Endodermal cell (in vitro differentiated cells): Measurements from ENCODE around the gene SAC3D1. TPM values are rescaled to one million over a fixed set of nuclear protein-coding genes. Genes with fewer than 3 reads are reported as not detected.
A peak's percentile ranks its signal among the peaks of the same experiment; 100 is the strongest.

Source experiments
- DNase-seq: peaks from one replicate; pipeline ENCODE4 v3.0.0-alpha.2; 2017
- H3K27ac ChIP-seq: 2 replicates; pipeline ENCODE4 v1.5.1; 2013; ENCODE audit warnings: mild to moderate bottlenecking, low read depth, low read length, moderate library complexity
- H3K27me3 ChIP-seq: 2 replicates; pipeline ENCODE4 v1.6.1; 2013; ENCODE audit warnings: mild to moderate bottlenecking, low read length, moderate library complexity; ENCODE audit not compliant: insufficient read depth, control insufficient read depth, poor library complexity, severe bottlenecking
- H3K36me3 ChIP-seq: 2 replicates; pipeline ENCODE4 v1.7.0; 2013; ENCODE audit warnings: mild to moderate bottlenecking, low read length, moderate library complexity; ENCODE audit not compliant: control insufficient read depth, insufficient read depth
- H3K4me1 ChIP-seq: one replicate; pipeline ENCODE4 v1.7.0; 2013; ENCODE audit warnings: low read length; ENCODE audit not compliant: control insufficient read depth, insufficient read depth
- H3K4me3 ChIP-seq: 2 replicates; pipeline ENCODE4 v1.5.1; 2013; ENCODE audit warnings: mild to moderate bottlenecking, low read length, moderate library complexity
- H3K9ac ChIP-seq: 2 replicates; pipeline ENCODE4 v1.6.1; 2013; ENCODE audit warnings: mild to moderate bottlenecking, low read length, moderate library complexity; ENCODE audit not compliant: poor library complexity, severe bottlenecking; ENCODE audit errors: extremely low read depth
- H3K9me3 ChIP-seq: 2 replicates; pipeline ENCODE4 v1.6.1; 2013; ENCODE audit warnings: mild to moderate bottlenecking, low read length, moderate library complexity; ENCODE audit not compliant: control insufficient read depth
- H3K27ac Mint-ChIP-seq: 2 replicates; pipeline ENCODE4 v1.8.0; 2020; ENCODE audit warnings: mixed read lengths
- H3K27me3 Mint-ChIP-seq: 2 replicates; pipeline ENCODE4 v1.8.0; 2021; ENCODE audit warnings: mild to moderate bottlenecking, mixed read lengths; ENCODE audit not compliant: insufficient read depth
- H3K36me3 Mint-ChIP-seq: 2 replicates; pipeline ENCODE4 v1.8.0; 2020; ENCODE audit warnings: low read depth, mixed read lengths
- H3K4me1 Mint-ChIP-seq: 2 replicates; pipeline ENCODE4 v1.8.0; 2020; ENCODE audit warnings: mixed read lengths
- H3K4me3 Mint-ChIP-seq: 2 replicates; pipeline ENCODE4 v1.8.0; 2020; ENCODE audit warnings: mild to moderate bottlenecking, moderate library complexity, mixed read lengths
- H3K9me3 Mint-ChIP-seq: 2 replicates; pipeline ENCODE4 v1.8.0; 2020; ENCODE audit warnings: mild to moderate bottlenecking, mixed read lengths
- WGBS, 2 experiments: methylation state at CpG; one replicate each; pipeline versions ENCODE4 v1.1.5 to v1.1.7; 2013; ENCODE audit warnings: missing lambda C conversion rate in 2 of 2, mixed read lengths in 1 of 2; ENCODE audit not compliant: insufficient coverage in 1 of 2, insufficient read length in 1 of 2; 5-methylcytosine and 5-hydroxymethylcytosine counted together
- total RNA-seq, 2 donors: library from RNA; stranded (reverse); fragmentation: NEBNext Ultra II Directional in 1 of 2; extraction: Animal tissue kit (Norgen Biotek cat#: 25700) in 1 of 2; gene quantifications; 2 replicates in 1 of 2; 3 replicates in 1 of 2; pipeline ENCODE4 v1.2.1, GENCODE V29; 2021
- TF ChIP-seq, protein P1 (sequence below): fragments of 200-600 bp; sonication (generic); conservative IDR thresholded peaks from 2 replicates; pipeline ENCODE4 v1.5.0; 2021; ENCODE audit warnings: antibody characterized with exemption, mild to moderate bottlenecking

Gene SAC3D1
- total RNA-seq, 2 donors from 2014 or later: 11.4 to 12.0 TPM

DNA sequence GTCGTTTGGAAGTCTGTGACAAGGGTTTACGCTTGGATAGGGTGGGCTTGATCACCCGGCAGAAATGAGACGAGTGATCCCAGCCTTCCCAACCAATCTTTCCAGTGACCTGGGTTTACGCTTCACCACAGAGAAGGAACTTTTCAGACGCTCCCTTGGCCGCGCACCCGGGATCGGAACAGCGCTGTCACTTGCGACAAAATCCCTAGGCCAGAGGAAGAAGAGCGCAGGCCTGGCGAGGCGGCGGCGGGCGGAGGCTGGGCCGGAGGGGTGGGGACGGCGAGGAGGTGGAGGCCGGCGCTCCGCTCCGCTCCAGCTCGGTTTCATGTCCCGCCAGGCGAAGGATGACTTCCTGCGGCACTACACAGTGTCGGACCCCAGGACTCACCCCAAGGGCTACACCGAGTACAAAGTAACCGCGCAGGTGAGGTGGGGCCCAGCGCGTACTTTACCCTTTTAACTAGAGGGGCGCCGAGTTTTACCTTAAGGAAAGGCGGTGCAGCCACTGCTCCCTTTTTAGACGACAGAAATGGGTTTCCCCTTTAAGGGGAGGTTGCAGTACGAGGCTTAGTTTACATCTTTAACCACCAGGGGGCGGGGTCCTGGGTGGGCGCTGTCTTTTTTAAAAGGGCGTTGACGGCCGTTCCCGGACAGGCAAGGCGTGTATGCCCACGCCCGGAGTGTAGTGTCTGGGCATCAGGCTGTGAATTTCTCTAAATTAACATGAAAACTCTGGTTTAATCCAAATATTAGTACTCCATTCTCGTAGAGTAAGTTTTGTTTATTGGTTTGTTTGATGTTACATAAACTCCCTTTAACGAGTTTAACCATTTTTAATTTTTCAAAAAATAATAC is 13.6 kb upstream of the SAC3D1 start, which contains the start of gene SNX15:
TSS of gene SNX15 (plus strand) at position 227 of the 855 bp plus-strand sequence. CDS start at position 326, 99 bp downstream.
- DNase-seq: peak; percentile 97
- no peaks in the 10 kb centered on the region for H3K9me3 ChIP-seq
- H3K36me3 ChIP-seq: no peaks in the 10 kb centered on the region
- peak within 1 kb of the TSS; percentile 62 for H3K27ac ChIP-seq
- H3K27me3 ChIP-seq: no peaks in the 10 kb centered on the region
- Mint-ChIP-seq H3K4me1 (no peaks in the 10 kb centered on the region), H3K27me3 (no peaks in the 10 kb centered on the region), H3K27ac (peak within 1 kb of the TSS; percentile 82), H3K36me3 (peaks cover 4% of the 10 kb centered on the region), H3K9me3 (no peaks in the 10 kb centered on the region), H3K4me3 (peak within 1 kb of the TSS; percentile 67)
- H3K4me3 ChIP-seq: peak within 1 kb of the TSS; percentile 83
- H3K4me1 ChIP-seq: no peaks in the 10 kb centered on the region
- H3K9ac ChIP-seq: peak within 1 kb of the TSS; percentile 58
- TF ChIP-seq, protein P1, sequence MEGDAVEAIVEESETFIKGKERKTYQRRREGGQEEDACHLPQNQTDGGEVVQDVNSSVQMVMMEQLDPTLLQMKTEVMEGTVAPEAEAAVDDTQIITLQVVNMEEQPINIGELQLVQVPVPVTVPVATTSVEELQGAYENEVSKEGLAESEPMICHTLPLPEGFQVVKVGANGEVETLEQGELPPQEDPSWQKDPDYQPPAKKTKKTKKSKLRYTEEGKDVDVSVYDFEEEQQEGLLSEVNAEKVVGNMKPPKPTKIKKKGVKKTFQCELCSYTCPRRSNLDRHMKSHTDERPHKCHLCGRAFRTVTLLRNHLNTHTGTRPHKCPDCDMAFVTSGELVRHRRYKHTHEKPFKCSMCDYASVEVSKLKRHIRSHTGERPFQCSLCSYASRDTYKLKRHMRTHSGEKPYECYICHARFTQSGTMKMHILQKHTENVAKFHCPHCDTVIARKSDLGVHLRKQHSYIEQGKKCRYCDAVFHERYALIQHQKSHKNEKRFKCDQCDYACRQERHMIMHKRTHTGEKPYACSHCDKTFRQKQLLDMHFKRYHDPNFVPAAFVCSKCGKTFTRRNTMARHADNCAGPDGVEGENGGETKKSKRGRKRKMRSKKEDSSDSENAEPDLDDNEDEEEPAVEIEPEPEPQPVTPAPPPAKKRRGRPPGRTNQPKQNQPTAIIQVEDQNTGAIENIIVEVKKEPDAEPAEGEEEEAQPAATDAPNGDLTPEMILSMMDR: peak; percentile 93
- WGBS, 2 experiments: 0 to 1% methylated on average over 17 to 49 of the region's 51 CpGs

DNA sequence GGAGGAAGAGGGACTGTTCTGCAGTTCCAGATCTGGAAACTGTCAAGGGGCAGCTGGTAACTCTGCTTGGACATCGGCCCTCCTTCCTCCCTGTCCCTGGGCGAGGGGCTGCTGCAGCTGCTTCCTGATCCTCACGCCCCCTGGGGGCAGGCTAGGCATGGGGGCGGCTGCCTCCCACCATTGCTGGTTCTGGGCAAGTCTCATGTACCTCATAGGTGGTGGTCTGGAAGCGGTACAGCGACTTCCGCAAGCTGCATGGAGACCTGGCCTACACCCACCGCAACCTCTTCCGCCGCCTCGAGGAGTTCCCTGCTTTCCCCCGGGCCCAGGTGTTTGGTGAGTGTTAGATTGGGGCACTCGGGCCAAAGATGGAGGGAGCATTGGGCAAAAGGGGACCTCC is 8.8 kb upstream of the SAC3D1 start:
- DNase-seq: no peak
- Mint-ChIP-seq H3K4me1 (no peaks in the 10 kb centered on the region), H3K9me3 (no peaks in the 10 kb centered on the region), H3K4me3 (no peak overlapping the region), H3K27ac (no peak overlapping the region), H3K27me3 (no peaks in the 10 kb centered on the region), H3K36me3 (peaks cover 13% of the 10 kb centered on the region)
- no peak overlapping the region for H3K4me3 ChIP-seq
- WGBS, 2 experiments: 85 to 87% methylated on average over 10 to 13 of the region's 13 CpGs
- TF ChIP-seq, protein P1: peak; percentile 35
- H3K9me3 ChIP-seq: no peaks in the 10 kb centered on the region
- H3K27ac ChIP-seq: no peak overlapping the region
- no peaks in the 10 kb centered on the region for H3K4me1 ChIP-seq
- no peak overlapping the region for H3K9ac ChIP-seq
- H3K27me3 ChIP-seq: no peaks in the 10 kb centered on the region
- no peaks in the 10 kb centered on the region for H3K36me3 ChIP-seq

DNA sequence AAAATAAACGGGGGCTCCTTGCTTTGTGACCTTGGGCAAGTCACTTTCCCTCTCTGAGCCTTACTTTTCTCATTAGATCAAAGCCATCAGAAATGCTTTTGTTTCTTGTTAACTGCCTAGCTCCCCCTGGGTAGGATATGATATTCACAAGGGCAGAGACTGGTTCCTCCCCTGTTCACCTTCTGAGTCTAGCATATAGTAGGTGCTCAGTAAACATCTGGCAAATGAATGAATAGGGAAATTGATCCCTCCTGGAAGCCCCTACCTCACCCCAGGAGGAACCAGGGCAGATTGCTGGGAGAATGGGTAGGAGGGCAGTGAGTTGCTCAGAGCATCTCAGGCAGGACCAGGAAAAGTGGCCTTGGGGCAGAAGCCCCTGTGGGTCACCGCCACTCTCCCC is 6.6 kb upstream of the SAC3D1 start:
- DNase-seq: no peak
- no peaks in the 10 kb centered on the region for H3K9me3 ChIP-seq
- peaks cover 5% of the 10 kb centered on the region for H3K36me3 ChIP-seq
- Mint-ChIP-seq H3K4me1 (no peaks in the 10 kb centered on the region), H3K36me3 (peaks cover 22% of the 10 kb centered on the region), H3K4me3 (no peak overlapping the region), H3K27me3 (no peaks in the 10 kb centered on the region), H3K9me3 (no peaks in the 10 kb centered on the region), H3K27ac (no peak overlapping the region)
- WGBS, 2 experiments: 91 to 100% methylated on average over 2 of the region's 2 CpGs
- H3K4me3 ChIP-seq: no peak overlapping the region
- no peak overlapping the region for H3K9ac ChIP-seq
- no peaks in the 10 kb centered on the region for H3K4me1 ChIP-seq
- TF ChIP-seq, protein P1: no peak
- H3K27me3 ChIP-seq: no peaks in the 10 kb centered on the region
- H3K27ac ChIP-seq: no peak overlapping the region
